Right lobe of liver (tissue), 4 donors: Measurements from ENCODE around the gene CELF4.

Experiments
- CTCF ChIP-seq, 4 donors: fragments of 200-600 bp in 3 of 4; fragments of 450-650 bp in 1 of 4; IDR thresholded peaks; one replicate each; pipeline versions ENCODE4 v1.5.1 to v1.8.0; 2016 to 2022; ENCODE audit warnings: antibody characterized with exemption in 4 of 4, mild to moderate bottlenecking in 2 of 4
- POLR2A ChIP-seq: fragments of 450-650 bp; IDR thresholded peaks from one replicate; pipeline ENCODE4 v1.6.1; 2017; ENCODE audit warnings: antibody characterized with exemption, mild to moderate bottlenecking
- donor health status: DM: no; HTN: no; CAD: no.
- donor health status: DM: no; HTN: no; CAD: no.
- donor health status: DM: no; HTN: yes; CAD: no.

GRCh38 chr18:37570336-37570930 is 4.8 kb upstream of the CELF4 start:
- no peak for TF ChIP-seq CTCF (IDR thresholded peaks at IDR 0.05)
- no peak for TF ChIP-seq POLR2A
